ENCODE measurements around the gene DUSP1. TPM values are rescaled to one million over a fixed set of nuclear protein-coding genes. Genes with fewer than 3 reads are reported as not detected.

DUSP1 gene
- total and polyA plus RNA-seq, 10 of the 15 experiments (the other 5 are each of a cell fraction or from before 2014, with no cell fraction given) = 1.4 to 6.2 (median 3.9) TPM

GRCh38 chr5:172782169-172783039 is 11.4 kb upstream of the DUSP1 start (continued):
- TF ChIP-seq ATF2 (IDR thresholded peaks at IDR 0.05; ENCODE audit: low read length) (no peak), PAX5 (IDR thresholded peaks at IDR 0.05; ENCODE audit: borderline replicate concordance, low read depth, low read length) (no peak), NKRF (conservative IDR thresholded peaks at IDR 0.05) (no peak)

GRCh38 chr5:172779691-172780341 is 8.8 kb upstream of the DUSP1 start:
- Histone ChIP-seq H3K27ac (ENCODE audit: control insufficient read depth, insufficient read depth) (no peak overlapping the region), H2AFZ (ENCODE audit: control insufficient read depth, low read depth, low read length) (no peak overlapping the region), H3K4me3 (no peak overlapping the region), H3K79me2 (ENCODE audit: control insufficient read depth, insufficient read depth, low read length) (no peaks in the 10 kb centered on the region), H3K4me2 (ENCODE audit: control insufficient read depth, insufficient read depth) (no peak overlapping the region), H3K36me3 (ENCODE audit: control insufficient read depth in 2 of 2, insufficient read depth in 2 of 2, low read length in 1 of 2) (no peaks in the 10 kb centered on the region), H3K9ac (ENCODE audit: control insufficient read depth, insufficient read depth, low read length) (no peak overlapping the region), H3K9me3 (replicated peaks; ENCODE audit: control insufficient read depth, insufficient read depth, low read length) (no peaks in the 10 kb centered on the region), H3K4me1 (ENCODE audit: control insufficient read depth, insufficient read depth, low read length) (peaks cover 18% of the 10 kb centered on the region), H3K27me3 (replicated peaks in 1 of 2; ENCODE audit: control insufficient read depth in 2 of 2, insufficient read depth in 2 of 2, low read length in 1 of 2) (no peaks in the 10 kb centered on the region), H4K20me1 (ENCODE audit: control insufficient read depth, insufficient read depth) (no peaks in the 10 kb centered on the region)
- CTCF ChIA-PET = interaction anchor here (1.6 to 3.1 kb wide), 2 partner anchors 8 to 152 kb away, joined by 6 to 12 read pairs; partner anchors contain the start of gene DUSP1
- no peak for DNase-seq (ENCODE audit: low read depth, low spot score)
- intact Hi-C loops (cut with micrococcal nuclease; ENCODE audit: unreplicated experiment) (loop anchor here (10.0 kb wide), 1 partner anchor 275 kb away; the partner anchor contains the start of gene CREBRF), in situ Hi-C loops (cut with MboI) (no loop called here)
- ATAC-seq = no peak
- no peak for FAIRE-seq
- POLR2A ChIA-PET = interaction anchor here (0.7 to 1.3 kb wide), 4 partner anchors 8 to 126 kb away, joined by 3 to 7 read pairs (median 4); no protein-coding TSS in a partner anchor
- WGBS (ENCODE audit: insufficient coverage, insufficient replicate concordance, low lambda C conversion rate, missing lambda C conversion rate) = 100% methylated on average over 5 of the region's 5 CpGs
- RAD21 ChIA-PET (ENCODE audit: unreplicated experiment) = interaction anchor here (1.0 kb wide), 1 partner anchor 13 kb away, joined by 4 read pairs; no protein-coding TSS in a partner anchor
- no TSS peak for BruUV-seq (replicated peaks)
- SMC1A ChIA-PET (ENCODE audit: uncharacterized antibody, unreplicated experiment) = interaction anchor here (1.0 to 1.3 kb wide), 2 partner anchors 8 to 9 kb away, joined by 3 to 9 read pairs; no protein-coding TSS in a partner anchor
- no peak for TF ChIP-seq SREBF2 (IDR thresholded peaks at IDR 0.05; ENCODE audit: low read length)
- TF ChIP-seq PML (IDR thresholded peaks at IDR 0.05; ENCODE audit: low read length) = no peak
- no peak for TF ChIP-seq ZZZ3 (IDR thresholded peaks at IDR 0.05; ENCODE audit: control insufficient read depth, insufficient read length, low read depth)
- no peak for TF ChIP-seq RUNX3 (IDR thresholded peaks at IDR 0.05; ENCODE audit: low read length)
- no peak for TF ChIP-seq BMI1 (IDR thresholded peaks at IDR 0.05; ENCODE audit: borderline replicate concordance)
- TF ChIP-seq TCF12 (IDR thresholded peaks at IDR 0.05; ENCODE audit: low read depth, low read length) = no peak
- TF ChIP-seq NKRF (conservative IDR thresholded peaks at IDR 0.05) = no peak
- TF ChIP-seq NR2C2 (IDR thresholded peaks at IDR 0.05; ENCODE audit: borderline replicate concordance, control insufficient read depth, insufficient read length, low read depth) = no peak
- no peak for TF ChIP-seq JUND (IDR thresholded peaks at IDR 0.05; ENCODE audit: low read depth, low read length)
- TF ChIP-seq TBL1XR1 (IDR thresholded peaks at IDR 0.05; ENCODE audit: low read depth, low read length) = no peak
- no peak for TF ChIP-seq NFYA (IDR thresholded peaks at IDR 0.05; ENCODE audit: borderline replicate concordance, low read depth, low read length)
- TF ChIP-seq CEBPB (IDR thresholded peaks at IDR 0.05; ENCODE audit: borderline replicate concordance in 1 of 2, low read depth in 2 of 2, low read length in 2 of 2) = no peak

Measured in GM12878 (cell line).